BE2C (cell line): ENCODE results near the gene NSUN6.

Source experiments
- DNase-seq: peaks from one replicate; pipeline ENCODE4 v3.0.0-alpha.2; 2020
- H3K27me3 ChIP-seq: fragments of 250-450 bp; sonication (Bioruptor Pico); 2 replicates; pipeline ENCODE4 v1.5.1; 2020; ENCODE audit warnings: mild to moderate bottlenecking
- H3K36me3 ChIP-seq: fragments of 250-450 bp; sonication (Bioruptor Pico); 2 replicates; pipeline ENCODE4 v1.5.1; 2020; ENCODE audit warnings: mild to moderate bottlenecking
- H3K4me1 ChIP-seq: fragments of 250-450 bp; sonication (Bioruptor Pico); 2 replicates; pipeline ENCODE4 v1.5.1; 2020
- H3K4me3 ChIP-seq: 2 replicates; pipeline ENCODE4 v1.5.1; 2011; ENCODE audit warnings: low read depth, low read length
- H3K9me3 ChIP-seq: fragments of 250-450 bp; sonication (Bioruptor Pico); 2 replicates; pipeline ENCODE4 v1.5.1; 2020
- CTCF ChIP-seq: IDR thresholded peaks from 2 replicates; pipeline ENCODE4 v1.5.1; 2012; ENCODE audit warnings: mild to moderate bottlenecking, low read depth, low read length

The NSUN6 gene

GRCh38 chr10:18687195-18687594 is 35.8 kb upstream of the NSUN6 start:
- Histone ChIP-seq H3K9me3 (no peaks in the 10 kb centered on the region), H3K27me3 (no peaks in the 10 kb centered on the region), H3K4me3 (no peak overlapping the region), H3K36me3 (no peaks in the 10 kb centered on the region), H3K4me1 (no peaks in the 10 kb centered on the region)
- no peak for DNase-seq
- TF ChIP-seq CTCF, result no peak

- Histone ChIP-seq H3K4me1 (no peaks in the 10 kb centered on the region), H3K36me3 (no peaks in the 10 kb centered on the region), H3K4me3 (no peak overlapping the region), H3K9me3 (no peaks in the 10 kb centered on the region), H3K27me3 (no peaks in the 10 kb centered on the region)
- TF ChIP-seq CTCF, result no peak
- no peak for DNase-seq
Measured at GRCh38 chr10:18685555-18685954, 34.2 kb upstream of the NSUN6 start.

GRCh38 chr10:18684953-18685352 is 33.6 kb upstream of the NSUN6 start:
- H3K4me3 ChIP-seq, result no peak overlapping the region
- H3K27me3 ChIP-seq, result no peaks in the 10 kb centered on the region
- no peaks in the 10 kb centered on the region for H3K36me3 ChIP-seq
- H3K9me3 ChIP-seq, result no peaks in the 10 kb centered on the region
- DNase-seq, result no peak
- H3K4me1 ChIP-seq, result no peaks in the 10 kb centered on the region
- no peak for TF ChIP-seq CTCF

- Histone ChIP-seq H3K36me3 (no peaks in the 10 kb centered on the region), H3K4me3 (no peak overlapping the region), H3K27me3 (no peaks in the 10 kb centered on the region), H3K4me1 (no peaks in the 10 kb centered on the region), H3K9me3 (no peaks in the 10 kb centered on the region)
- no peak for DNase-seq
- no peak for TF ChIP-seq CTCF
Measured at GRCh38 chr10:18684416-18684815, 33.0 kb upstream of the NSUN6 start.

- no peak for DNase-seq
- no peaks in the 10 kb centered on the region for H3K9me3 ChIP-seq
- no peaks in the 10 kb centered on the region for H3K4me1 ChIP-seq
- no peak for TF ChIP-seq CTCF
- H3K4me3 ChIP-seq, result no peak overlapping the region
- no peaks in the 10 kb centered on the region for H3K36me3 ChIP-seq
- H3K27me3 ChIP-seq, result no peaks in the 10 kb centered on the region
Measured at GRCh38 chr10:18683427-18683826, 32.0 kb upstream of the NSUN6 start.

GRCh38 chr10:18681971-18682411 is 30.6 kb upstream of the NSUN6 start:
- Histone ChIP-seq H3K4me3 (no peak overlapping the region), H3K36me3 (no peaks in the 10 kb centered on the region), H3K27me3 (no peaks in the 10 kb centered on the region), H3K4me1 (no peaks in the 10 kb centered on the region), H3K9me3 (no peaks in the 10 kb centered on the region)
- DNase-seq, result no peak
- TF ChIP-seq CTCF, result no peak
